ENCODE results near the gene RARS1.

RARS1 gene

GRCh38 chr5:168467755-168468330, 18.4 kb upstream of the RARS1 start:
- no peak for TF ChIP-seq ZNF274 (IDR thresholded peaks at IDR 0.05; ENCODE audit: low read depth, low read length)
- H3K4me3 ChIP-seq (ENCODE audit: low read length), result no peak overlapping the region

DNA sequence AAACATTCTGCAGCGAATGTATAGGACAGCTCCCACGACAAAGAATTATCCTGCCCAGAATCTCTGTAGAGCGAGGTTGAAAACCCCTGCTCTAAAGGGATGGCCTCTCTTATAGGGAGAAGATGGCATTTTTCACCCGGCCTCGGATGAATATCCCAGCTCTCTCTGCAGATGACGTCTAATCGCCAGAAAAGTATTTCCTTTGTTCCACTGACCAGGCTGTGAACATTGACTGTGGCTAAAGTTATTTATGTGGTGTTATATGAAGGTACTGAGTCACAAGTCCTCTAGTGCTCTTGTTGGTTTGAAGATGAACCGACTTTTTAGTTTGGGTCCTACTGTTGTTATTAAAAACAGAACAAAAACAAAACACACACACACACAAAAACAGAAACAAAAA, 17.4 kb upstream of the RARS1 start:
- no peak overlapping the region for H3K4me3 ChIP-seq (ENCODE audit: low read length)
- TF ChIP-seq ZNF274 (IDR thresholded peaks at IDR 0.05; ENCODE audit: low read depth, low read length), result no peak

DNA sequence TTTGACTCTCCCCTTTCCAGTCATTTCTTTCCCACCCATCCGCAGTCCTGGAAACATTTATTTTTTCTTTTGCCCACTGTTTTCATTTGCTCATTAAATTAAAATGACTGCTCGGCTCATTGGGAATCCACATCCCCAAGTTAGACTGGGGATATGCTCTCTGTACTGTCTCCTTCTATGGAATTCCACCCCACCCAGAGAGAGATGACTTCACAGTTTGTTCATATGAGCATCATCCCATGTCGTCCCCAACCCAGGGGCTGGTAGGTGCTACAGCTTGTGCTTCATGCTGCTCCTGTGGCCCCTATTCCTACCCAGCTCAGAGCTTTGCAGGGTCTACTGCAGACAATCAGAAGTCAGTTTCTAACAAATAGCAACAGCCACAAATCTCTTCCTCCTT, 16.5 kb upstream of the RARS1 start:
- no peak overlapping the region for H3K4me3 ChIP-seq (ENCODE audit: low read length)
- TF ChIP-seq ZNF274 (IDR thresholded peaks at IDR 0.05; ENCODE audit: low read depth, low read length), result no peak

GRCh38 chr5:168471785-168472184, 14.5 kb upstream of the RARS1 start:
- no peak for TF ChIP-seq ZNF274 (IDR thresholded peaks at IDR 0.05; ENCODE audit: low read depth, low read length)
- H3K4me3 ChIP-seq (ENCODE audit: low read length), result no peak overlapping the region

DNA sequence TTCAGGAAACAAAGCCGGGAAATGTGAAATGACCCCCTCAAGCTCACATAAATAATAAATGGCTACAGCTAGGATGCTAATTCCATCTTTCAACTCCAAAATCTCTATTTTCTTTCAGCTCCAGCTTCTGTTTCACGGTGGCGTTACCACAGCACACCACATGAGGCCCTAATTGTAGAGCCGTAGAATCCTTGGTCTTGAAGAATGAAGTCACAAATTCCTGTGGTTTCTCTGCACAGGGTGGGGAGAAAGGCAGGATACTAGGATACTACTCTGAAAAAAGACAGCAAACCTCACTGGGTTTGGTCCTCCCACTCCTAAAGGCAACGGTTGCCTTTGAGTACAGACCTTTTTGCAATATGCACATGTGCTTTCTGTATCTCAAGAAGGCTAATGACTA, 13.9 kb upstream of the RARS1 start:
- no peak overlapping the region for H3K4me3 ChIP-seq (ENCODE audit: low read length)
- no peak for TF ChIP-seq ZNF274 (IDR thresholded peaks at IDR 0.05; ENCODE audit: low read depth, low read length)

- TF ChIP-seq ZNF274 (IDR thresholded peaks at IDR 0.05; ENCODE audit: low read depth, low read length), result no peak
These were observed 12.0 kb upstream of the RARS1 start for GRCh38 chr5:168474319-168474718.

DNA sequence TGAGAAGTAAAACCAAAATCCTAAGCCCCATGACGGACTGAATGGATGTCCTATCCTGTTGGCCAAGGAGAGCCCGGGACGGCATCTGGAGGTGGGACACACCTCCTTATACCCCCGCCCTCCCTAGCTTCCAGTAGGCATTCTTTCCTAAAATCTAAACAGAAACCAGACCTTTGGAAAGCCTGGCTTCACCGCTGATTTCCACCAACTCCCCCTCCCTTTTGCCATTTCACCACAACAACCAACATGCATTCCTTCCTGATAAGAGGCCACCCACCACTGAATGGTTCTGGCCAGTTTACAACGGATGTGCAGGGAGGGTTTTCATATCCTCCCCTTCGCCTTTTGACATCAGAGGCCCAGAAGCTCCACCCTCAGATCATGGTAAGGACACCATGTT, 9.2 kb upstream of the RARS1 start:
- no peak overlapping the region for H3K4me3 ChIP-seq (ENCODE audit: low read length)
- TF ChIP-seq ZNF274 (IDR thresholded peaks at IDR 0.05; ENCODE audit: low read depth, low read length), result no peak

More at GRCh38 chr5:168474319-168474718, 12.0 kb upstream of the RARS1 start:
- H3K4me3 ChIP-seq (ENCODE audit: low read length), result no peak overlapping the region

- H3K4me3 ChIP-seq (ENCODE audit: low read length), result no peak overlapping the region
- no peak for TF ChIP-seq ZNF274 (IDR thresholded peaks at IDR 0.05; ENCODE audit: low read depth, low read length)
These were observed 7.1 kb upstream of the RARS1 start for GRCh38 chr5:168479166-168479565.

- H3K4me3 ChIP-seq (ENCODE audit: low read length), result no peak overlapping the region
- TF ChIP-seq ZNF274 (IDR thresholded peaks at IDR 0.05; ENCODE audit: low read depth, low read length), result no peak
These were observed 5.7 kb upstream of the RARS1 start for GRCh38 chr5:168480601-168481000.

- no peak for TF ChIP-seq ZNF274 (IDR thresholded peaks at IDR 0.05; ENCODE audit: low read depth, low read length)
- no peak overlapping the region for H3K4me3 ChIP-seq (ENCODE audit: low read length)
These were observed 4.9 kb upstream of the RARS1 start for GRCh38 chr5:168481330-168481788.

GRCh38 chr5:168482361-168482760, 3.9 kb upstream of the RARS1 start:
- no peak overlapping the region for H3K4me3 ChIP-seq (ENCODE audit: low read length)
- TF ChIP-seq ZNF274 (IDR thresholded peaks at IDR 0.05; ENCODE audit: low read depth, low read length), result no peak

- H3K4me3 ChIP-seq (ENCODE audit: low read length), result no peak overlapping the region
- no peak for TF ChIP-seq ZNF274 (IDR thresholded peaks at IDR 0.05; ENCODE audit: low read depth, low read length)
These were observed 2.8 kb downstream of the RARS1 start for GRCh38 chr5:168489059-168489458.

GRCh38 chr5:168494057-168494555, 7.8 kb downstream of the RARS1 start:
- H3K4me3 ChIP-seq (ENCODE audit: low read length), result no peak overlapping the region
- no peak for TF ChIP-seq ZNF274 (IDR thresholded peaks at IDR 0.05; ENCODE audit: low read depth, low read length)

DNA sequence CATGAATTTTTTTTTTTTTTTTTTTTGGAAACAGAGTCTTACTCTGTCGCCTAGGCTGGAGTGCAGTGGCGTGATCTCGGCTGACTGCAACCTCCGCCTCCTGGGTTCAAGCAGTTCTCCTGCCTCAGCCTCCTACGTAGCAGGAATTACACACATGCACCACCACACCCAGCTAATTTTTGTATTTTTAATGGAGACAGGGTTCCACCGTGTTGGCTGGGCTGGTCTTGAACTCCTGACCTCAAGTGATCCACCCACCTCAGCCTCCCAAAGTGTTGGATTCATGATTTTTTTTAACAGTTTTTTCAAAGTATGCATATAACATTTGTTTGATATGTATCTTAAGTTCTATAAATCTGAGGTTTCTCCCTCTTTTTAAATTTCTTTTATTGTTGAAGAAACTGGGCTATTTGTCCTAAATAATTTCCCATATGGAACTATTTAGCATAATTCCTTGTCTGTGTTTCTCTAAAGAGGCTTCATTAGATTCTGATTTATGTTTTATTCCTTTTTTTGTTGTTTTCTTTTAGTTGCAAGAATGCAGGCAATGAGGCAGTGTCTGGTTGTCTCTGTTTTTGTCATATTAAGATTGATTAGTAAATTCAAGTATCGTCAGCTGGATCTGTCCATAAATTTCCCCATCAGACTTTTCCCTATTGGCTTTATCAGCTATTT, 16.4 kb downstream of the RARS1 start:
- TF ChIP-seq ZNF274 (IDR thresholded peaks at IDR 0.05; ENCODE audit: low read depth, low read length), result no peak
- no peak overlapping the region for H3K4me3 ChIP-seq (ENCODE audit: low read length)

DNA sequence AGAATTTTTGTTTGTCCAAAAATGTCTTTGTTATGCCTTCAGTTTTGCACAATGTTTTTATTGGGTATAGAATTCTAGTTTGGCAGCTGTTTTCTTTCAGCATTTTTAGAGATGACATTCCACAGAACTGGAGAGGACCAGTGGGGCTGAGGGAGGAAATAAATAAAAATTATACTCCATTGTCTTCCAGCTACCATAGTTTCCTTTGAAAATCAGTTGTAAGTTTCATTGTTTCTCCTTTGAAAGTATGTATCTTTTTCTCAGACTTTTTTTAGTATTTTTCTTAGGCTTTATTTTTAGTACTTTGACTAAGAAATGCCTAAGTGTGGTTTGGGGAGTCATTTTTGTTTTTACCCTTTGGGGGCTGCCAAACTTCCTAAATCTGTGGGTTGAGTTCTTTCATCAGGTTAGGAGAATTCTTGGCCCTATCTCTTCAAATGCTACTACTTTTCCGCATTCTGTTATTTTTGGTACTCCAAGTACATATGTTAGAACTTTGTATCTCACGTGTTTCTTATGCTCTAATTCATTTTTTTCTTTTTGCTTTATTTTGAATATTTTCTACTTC, 27.7 kb downstream of the RARS1 start:
- TF ChIP-seq ZNF274 (IDR thresholded peaks at IDR 0.05; ENCODE audit: low read depth, low read length), result no peak
- no peak overlapping the region for H3K4me3 ChIP-seq (ENCODE audit: low read length)

Data from GM08714 (cell line).